M059J (cell line): Measurements from ENCODE around the gene GRIN2D. TPM values are rescaled to one million over a fixed set of nuclear protein-coding genes. Genes with fewer than 3 reads are reported as not detected.
"Not testable (repeated sequence)": the region's sequence is repeated elsewhere in the genome, so short reads cannot be mapped to it uniquely, and the experiment has no call there.

ENCODE experiments used
- DNase-seq: peaks from one replicate; pipeline ENCODE4 v3.0.0-alpha.2; 2012; ENCODE audit warnings: low read depth
- total RNA-seq: library from RNA; depleted of rRNA; stranded (reverse); fragments of >200 nt; shearing (Covaris generic); gene quantifications from 2 replicates; pipeline ENCODE4 v1.2.3, GENCODE V29; 2014

GRIN2D gene
- total RNA-seq, 1 experiment from 2014 or later = 1.2 TPM

DNA sequence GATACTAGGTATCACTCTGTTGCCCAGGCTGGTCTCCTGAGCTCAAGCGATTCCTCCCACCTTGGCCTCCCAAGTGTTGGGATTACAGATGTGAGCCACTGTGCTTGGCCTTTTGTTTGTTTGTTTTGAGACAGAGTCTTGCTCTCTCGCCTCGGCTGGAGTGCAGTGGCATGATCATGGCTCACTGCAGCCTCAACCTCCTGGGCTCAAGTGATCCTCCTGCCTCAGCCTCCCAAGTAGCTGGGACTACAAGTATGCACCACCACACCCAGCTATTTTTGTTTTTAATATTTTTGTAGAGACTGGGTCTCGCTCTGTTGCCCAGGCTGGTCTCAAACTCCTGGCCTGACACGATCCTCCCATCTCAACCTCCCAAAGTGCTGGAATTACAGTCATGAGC lies 21.7 kb upstream of the GRIN2D start:
- not testable (repeated sequence) for DNase-seq

DNA sequence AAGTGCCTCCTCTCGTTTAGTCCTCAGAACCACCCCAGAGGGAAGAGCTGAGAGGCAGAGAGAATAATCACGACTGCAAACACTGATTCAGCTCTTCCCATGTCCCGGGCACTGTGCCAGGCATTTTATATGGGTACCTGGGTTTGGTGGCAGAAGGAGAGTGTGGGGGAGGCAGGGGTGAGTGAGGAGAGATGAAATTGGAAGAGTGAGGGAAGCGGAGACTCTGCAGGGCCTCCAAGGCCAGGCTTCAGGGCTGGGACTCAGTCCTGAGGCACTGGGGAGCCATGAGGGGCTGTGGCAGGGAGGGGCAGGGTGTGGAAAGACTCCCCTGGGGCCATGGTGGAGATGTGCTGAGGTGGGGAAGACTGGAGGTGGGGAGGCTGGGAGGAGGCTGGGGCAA lies 20.6 kb upstream of the GRIN2D start:
- peak; percentile 66 for DNase-seq

DNA sequence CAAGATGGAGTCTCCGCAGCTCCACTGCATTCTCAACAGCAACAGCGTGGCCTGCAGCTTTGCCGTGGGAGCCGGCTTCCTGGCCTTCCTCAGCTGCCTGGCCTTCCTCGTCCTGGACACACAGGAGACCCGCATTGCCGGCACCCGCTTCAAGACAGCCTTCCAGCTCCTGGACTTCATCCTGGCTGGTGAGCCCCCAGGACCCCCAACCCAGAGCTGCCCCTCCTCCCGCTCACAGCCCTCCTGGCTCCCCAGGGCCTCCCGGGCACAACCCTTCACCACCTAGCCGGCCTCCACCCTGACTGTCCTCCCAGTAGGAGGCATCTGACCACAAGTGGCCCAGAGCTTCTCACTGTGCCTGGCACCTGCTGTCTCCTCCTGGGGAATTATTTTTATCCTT lies 19.9 kb upstream of the GRIN2D start:
- no peak for DNase-seq

DNA sequence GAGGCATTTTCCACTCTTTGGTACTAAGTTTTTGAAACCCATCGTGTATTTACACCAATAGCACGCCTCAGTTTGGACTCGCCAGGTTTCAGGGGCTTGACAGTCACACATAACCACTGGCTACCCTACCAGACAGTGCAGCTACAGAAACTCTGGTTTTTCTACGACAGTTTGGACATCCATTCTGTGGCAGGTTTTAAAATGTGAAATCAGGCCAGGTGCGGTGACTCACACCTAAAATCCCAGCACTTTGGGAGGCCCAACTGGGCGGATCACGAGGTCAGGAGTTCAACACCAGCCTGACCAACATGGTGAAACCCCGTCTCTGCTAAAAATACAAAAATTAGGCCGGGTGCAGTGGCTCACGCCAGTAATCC lies 15.3 kb upstream of the GRIN2D start:
- no peak for DNase-seq

DNA sequence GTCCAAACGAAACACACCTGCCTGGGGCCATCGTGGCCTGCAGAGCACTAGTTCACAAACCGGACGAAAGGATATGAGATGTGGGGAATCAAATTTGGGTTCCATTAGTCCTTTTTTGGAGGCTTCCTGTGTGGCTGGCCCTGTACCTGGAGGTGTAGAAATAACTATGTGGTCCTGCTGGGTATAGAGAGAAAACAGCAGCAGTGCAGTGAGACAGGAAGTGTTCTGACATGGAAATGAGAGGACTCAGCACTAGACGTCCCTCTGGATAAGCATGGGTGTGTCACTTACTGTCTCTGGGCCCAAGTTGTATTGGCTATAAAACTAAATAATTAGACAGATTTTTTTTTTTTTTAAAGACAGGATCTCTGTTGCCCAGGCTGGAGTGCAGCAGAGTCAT lies 14.4 kb upstream of the GRIN2D start:
- peak; percentile 50 for DNase-seq

DNA sequence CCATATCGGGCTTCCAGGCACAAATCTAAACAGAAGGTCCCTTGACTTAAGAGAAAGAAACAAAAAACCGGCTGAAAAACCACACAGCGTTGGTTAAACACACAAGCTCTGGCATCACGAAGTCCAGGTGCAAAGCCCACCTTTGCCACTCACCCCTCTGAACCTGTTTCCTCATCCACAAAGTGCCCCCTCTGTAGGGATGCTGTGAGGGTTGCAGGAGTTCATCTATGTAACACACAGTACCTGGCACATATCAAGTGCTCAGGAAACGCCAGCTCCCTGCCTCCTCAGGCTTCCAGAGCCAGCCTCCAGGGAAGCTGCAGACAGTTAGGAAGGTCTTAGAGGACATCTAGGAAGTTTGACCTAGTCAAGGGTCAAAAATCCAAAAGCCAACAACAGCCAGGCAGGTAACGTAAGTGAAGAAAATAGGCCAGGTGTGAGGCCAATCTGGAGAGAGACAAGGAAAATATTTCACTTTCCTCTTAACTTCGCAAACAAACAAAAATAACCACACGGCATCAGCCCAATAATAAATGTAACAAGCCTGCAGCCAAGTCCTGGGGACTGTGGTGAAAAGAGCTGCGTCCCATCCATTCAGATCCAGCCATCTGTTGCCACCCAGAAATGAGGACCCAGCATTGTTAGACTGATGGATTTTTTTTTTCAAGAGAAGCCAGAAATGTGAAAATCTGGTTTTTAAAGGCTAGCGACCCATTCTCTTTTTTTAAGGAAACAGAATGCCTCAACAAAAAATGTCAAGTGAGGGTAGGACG lies 12.1 kb upstream of the GRIN2D start:
- no peak for DNase-seq

DNA sequence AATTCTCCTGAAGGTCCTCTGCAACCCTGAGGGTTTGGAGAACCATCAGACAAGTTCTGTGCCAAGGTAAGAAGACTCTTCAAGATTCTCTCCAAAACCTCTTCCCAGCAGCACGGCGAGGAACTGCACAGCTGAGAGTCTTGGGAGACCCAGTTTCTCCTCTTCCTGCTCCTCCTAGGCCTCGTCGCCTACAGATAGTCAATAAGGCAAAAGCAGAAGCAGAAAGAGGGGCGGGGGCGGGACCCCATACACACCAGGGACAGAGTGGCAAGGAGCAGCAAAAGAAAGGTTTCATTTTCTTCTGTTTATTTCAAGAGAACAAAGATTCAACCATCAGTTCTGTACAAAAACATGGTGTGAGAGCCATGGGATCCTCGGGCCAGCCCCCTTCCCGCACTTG lies 11.2 kb upstream of the GRIN2D start:
- DNase-seq = no peak

DNA sequence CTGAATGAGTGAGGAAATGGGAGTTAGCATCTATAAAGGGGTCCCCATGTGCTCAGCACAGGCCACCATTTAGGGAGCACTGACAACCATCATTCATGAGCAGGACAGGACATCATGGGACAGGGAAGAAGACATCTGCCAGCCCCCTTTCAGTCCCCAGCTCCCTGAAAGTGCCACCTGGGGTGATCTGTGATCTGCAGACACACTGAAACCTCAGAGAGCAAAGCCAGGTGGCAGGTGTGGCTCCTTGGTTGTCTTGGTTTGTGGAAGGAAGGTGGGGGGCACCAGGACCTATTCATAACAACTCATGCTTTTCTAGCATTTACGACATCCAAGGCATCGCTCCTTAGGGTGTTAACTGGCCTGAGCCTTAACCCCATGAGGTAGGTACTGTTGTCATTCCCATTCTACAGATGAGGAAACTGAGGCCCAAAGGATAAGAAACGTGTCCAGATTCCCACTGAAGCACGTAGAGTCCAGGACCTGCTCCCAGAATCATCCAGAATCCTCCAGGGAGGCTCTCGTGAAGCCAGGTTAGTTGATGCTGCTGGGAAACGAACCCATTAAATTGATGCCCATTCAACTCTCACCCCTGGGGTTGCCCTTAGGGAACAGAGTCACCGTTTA lies 7.9 kb upstream of the GRIN2D start:
- DNase-seq = no peak

DNA sequence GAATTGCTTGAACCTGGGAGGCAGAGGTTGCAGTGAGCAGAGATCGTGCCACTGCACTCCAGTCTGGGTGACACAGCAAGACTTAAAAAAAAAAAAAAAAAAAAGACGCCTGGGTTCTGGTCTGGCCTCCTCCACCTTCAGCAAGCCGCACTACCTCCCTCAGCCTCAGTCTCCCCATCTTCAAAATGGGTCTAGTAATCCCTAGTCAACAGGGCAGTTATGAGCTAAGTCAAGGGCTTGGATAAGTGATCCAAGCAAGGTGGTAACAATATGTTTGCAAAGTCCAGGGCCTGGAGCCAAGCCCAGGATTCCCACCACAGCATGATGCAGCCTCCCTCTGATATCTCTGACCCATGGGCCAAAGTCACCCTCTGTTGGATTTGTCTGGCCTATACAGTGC lies 6.5 kb upstream of the GRIN2D start:
- no peak for DNase-seq

DNA sequence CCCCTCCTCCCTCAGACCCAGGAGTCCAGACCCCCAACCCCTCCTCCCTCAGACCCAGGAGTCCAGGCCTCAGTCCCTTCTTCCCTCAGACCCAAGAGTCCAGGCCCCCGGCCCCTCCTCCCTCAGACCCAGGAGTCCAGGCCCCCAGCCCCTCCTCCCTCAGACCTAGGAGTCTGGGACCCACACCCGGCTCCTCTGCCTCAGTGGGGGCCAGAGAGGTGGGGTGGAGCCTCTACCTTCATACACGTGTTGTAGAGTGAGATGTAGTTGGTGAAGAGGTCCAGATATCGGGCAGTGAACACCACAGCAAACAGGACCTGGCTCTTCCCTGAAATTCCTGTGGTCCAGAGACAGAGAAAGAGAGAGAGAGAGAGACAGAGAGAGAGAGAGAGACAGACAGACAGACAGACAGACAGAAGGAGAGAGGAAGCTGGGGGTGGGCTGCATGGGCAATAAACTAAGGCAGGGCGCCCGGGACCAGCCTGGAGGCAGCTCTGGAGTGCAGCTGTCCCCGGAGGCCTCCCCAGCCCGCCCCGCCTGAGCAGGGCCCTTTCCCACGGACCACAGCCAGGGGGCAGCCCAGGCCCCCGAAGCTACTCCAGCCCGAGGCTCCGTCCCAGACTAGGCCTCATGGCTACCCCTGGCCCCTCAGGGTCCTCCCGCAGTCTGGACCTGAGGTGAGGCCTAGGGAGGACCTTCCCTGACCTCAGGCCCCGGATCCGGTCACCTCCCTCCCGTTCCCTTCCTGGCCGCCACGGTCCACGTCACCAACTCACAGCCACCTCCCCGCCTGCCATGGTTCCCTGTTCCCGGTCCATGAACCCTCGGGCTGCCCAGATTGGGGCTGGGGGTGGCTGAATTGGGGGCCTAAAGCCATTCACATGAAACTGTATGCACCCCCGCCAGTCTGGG lies 3.0 kb upstream of the GRIN2D start:
- peak; percentile 54 for DNase-seq

DNA sequence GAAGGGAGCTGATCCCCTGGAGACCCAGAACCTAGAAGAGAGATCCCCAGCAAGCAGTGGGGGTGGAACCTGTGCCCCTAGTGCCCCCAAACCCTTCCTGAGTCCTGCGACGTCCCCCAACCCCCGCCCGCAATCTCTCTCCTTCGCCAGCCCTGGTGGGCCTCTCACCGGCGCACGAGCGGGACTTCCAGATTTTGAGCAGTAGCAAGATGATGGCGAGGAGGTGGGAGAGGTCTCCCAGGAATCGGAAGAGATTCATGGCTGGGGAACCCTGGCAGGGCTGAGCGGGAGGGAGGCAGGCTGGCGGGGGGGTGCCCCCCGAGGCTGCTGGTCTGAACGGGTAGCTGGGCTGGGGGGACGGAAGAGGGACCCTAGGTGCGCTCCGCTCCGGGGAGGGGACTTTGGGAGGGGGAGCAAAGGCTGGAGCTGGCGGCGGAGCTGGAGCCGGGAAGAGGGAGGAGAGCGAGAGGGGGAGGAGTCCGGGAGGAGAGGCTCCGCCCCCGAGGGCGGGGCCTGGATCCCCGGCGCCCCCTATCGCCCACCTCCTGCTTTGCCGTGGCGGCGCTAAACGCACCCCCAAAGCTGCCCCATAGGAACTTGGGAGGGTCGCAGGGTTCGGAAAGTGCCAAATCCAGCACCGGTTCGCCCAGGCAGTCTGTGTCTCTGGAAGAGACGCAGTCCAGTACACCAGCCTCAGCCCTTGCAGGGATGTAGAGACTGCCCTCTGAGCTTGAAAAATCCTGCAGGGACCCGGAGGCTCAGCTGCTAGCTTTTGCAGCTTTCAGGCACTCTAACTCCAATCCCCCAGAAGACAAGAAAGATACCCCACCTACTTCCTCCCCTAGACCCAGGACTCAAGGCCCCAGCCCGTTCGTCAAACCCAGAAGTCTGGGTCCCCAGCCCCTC lies 2.1 kb upstream of the GRIN2D start, which contains the start of gene KDELR1:
Gene KDELR1, minus strand, starts transcription at position 452 of the 906 bp plus-strand sequence. Its CDS starts 193 bp downstream, at position 259.
- peak; percentile 61 for DNase-seq

DNA sequence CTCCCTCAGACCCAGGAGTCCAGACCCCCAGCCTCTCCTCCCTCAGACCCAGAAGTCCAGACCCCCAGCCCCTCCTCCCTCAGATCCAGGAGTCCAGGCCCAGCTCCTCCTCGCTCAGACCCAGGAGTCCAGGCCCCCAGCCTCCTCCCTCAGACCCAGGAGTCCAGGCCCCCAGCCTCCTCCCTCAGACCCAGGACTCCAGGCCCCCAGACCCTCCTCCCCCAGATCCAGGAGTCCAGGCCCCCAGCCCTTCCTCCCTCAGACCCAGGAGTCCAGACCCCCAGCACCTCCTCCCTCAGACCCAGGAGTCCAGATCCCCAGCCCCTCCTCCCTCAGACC lies 1.5 kb upstream of the GRIN2D start:
- DNase-seq = not testable (repeated sequence)

DNA sequence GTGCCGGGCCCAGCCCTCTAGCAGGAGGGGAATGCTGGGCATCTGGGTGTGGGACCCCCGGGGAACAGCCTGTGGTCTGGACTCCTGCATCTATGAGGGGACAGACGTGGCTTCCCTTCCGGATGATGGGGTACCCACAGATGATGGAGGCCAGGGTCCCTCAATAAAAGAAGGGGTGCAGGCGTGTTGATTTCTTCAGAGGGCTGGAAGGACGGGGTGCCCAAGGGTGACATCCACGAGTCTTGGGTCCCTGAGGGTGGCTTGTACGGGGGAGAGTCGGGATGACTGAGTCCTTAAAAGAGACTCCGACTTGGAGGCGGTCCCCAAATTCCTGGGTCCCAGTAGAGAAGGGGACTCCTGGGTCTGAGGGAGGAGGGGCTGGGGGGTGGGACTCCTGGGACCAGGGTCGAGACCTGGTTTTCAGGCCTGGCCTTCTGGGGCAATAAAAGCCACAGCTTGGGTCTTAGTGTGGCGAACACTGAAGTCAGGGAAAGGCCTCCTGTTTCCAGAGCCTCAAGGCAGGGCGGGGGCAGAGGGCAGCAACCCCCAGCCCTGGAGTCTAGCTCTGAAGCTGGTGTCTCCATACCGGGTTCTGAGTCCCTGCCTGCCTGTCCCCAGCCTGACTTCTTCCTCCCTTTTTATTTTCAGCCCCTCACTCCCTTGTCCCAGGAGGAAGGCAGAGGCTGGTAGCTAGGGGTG lies 459 bp upstream of the GRIN2D start:
- DNase-seq = no peak

DNA sequence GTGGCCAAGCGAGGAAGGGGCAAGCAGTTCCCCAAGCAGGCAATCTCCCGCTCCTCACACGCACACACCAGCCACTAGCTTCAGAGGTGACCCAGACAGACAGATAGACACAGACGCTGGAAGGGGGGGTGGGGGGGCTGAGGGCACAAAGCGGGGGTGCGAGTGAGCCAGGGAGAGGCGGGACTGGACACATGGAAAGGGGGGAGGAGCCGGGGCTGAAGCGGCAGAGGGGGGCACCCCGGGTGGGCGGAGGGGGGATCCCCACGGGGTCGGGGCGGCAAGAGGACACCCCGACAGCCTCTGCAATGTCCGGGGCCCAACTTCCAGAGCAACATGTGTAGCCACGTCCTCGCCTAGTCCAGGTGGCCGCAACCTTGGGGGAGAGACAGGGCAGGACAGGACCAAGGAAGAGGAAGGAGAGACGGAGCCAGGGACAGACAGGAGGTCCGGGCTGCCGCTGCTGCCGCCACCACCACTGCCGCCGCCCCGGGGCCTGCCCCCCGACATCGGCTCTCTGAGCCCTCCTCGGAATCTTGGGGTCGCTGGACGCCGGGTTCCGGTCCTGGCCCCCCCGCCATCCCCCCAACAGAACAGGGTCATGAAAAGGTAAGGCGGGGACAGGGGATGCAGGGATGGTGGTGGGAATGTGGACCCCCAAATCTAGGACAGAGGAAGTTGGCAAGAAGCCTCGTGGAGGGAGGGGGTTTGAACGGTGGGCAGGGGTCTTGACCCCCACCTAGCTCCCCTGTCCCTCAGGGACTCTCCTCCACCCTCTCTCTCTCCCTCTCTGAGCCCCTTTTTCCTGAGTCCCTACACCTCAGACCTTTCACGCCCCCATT lies 1.1 kb downstream of the GRIN2D start:
- peak; percentile 39 for DNase-seq

DNA sequence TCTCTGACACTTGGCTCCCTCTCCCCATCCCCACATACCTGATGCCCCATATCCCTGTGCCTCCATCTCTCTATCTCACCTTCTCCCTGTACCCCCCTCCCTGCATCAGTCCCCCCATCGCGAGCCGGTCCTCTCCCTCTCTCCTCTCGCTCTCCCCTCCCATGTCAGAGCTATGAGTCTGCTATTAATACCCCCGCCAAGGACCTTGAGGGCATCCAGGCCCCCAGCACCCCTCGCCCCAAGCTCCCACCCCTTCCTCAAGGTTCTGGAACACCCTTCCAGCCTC lies 1.6 kb downstream of the GRIN2D start:
- DNase-seq = no peak

DNA sequence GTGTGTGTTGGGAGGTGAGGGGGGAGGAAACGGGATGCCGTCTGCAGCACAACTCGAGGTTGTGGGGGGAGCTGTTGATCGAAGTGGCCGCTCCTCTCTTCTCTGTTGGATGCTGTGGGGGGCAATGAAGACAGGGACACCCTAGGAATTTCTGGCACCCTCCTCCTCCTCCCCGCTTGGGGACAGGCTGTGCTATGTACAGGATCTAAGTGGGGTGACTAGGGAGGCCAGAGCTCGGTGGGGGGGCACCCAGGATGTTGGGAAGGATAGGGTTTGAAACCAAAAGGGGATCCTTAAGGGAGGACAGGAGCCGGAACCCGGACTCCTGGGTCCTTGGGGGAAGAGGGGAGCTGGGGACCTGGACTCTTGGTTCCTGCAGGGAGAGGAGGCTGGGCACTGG lies 2.0 kb downstream of the GRIN2D start:
- no peak for DNase-seq

DNA sequence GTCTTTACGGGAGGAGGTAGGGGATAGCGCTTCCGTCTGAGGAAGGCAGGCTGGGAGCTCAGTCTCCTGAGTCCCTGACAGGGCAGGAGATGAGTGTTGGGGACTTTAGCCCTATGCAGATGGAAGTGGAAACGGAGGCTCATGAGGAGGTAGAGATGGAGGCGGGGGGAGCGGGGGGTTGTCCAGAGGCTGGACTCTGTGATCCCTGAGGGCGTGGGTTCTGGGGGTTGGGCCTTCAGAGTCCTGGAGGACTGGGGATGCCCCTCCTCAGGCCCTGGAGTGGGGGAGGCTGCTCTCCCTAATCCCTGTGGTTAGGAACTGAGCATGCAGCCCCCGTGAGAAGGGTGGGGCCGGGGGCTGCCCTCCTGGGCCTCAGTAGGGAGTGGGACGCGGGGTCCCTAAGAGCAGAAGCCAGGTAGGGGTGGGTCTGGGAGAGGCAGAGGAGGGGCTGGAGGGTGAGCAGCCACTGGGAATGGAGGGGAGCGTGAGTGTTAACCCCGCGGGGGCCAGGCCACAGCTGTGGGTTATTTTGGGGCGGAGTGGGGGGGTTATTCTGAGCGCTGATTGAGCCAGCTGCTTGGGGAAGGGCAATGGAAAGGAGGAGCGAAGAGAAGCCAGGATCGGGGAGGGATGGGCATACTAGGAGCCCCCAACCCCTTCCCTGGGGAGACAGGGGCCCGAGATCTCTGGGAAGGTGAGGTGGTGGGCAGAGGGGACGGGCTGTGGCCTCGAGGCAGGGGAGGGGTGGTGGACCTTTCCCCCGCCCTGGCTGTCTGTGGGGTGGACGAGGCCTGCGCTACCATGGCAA lies 2.8 kb downstream of the GRIN2D start:
- peak; percentile 34 for DNase-seq

DNA sequence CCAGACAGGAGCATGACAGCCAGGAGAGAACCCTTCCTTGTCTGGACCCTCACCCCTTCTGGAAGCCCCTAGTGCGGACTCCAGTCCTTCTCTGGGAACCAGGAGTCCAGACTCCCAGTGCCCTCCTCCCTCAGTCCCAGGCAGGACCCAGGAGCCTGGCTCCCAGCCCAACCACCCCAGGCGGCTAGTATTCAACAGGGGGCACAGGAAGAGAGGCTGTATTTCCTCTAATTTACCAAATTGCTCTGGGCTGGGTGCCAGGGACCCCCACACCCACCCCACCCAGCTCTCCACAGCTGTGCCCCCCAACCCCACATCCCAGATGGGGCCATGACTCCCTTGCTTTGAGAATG lies 3.3 kb downstream of the GRIN2D start:
- no peak for DNase-seq
